Left ventricle myocardium inferior (tissue), 1 donor: Measurements from ENCODE around the gene UCN3. TPM values are rescaled to one million over a fixed set of nuclear protein-coding genes. Genes with fewer than 3 reads are reported as not detected.

Experiments used
- DNase-seq: peaks from one replicate; pipeline ENCODE4 v3.0.0-alpha.2; 2020
- H3K27ac ChIP-seq: fragments of 200-600 bp; replicated peaks from 2 replicates; pipeline ENCODE4 v1.8.0; 2021
- H3K27me3 ChIP-seq: fragments of 200-600 bp; 2 replicates; pipeline ENCODE4 v1.8.0; 2021; ENCODE audit warnings: low read depth
- H3K36me3 ChIP-seq: fragments of 200-600 bp; 2 replicates; pipeline ENCODE4 v1.8.0; 2021
- H3K4me1 ChIP-seq: fragments of 200-600 bp; 2 replicates; pipeline ENCODE4 v1.8.0; 2021
- H3K4me3 ChIP-seq: fragments of 200-600 bp; 2 replicates; pipeline ENCODE4 v1.8.0; 2021; ENCODE audit warnings: mild to moderate bottlenecking, moderate library complexity
- H3K9me3 ChIP-seq: fragments of 200-600 bp; replicated peaks from 2 replicates; pipeline ENCODE4 v1.8.0; 2021
- intact Hi-C: fragments of 100-400 bp; cut with micrococcal nuclease; formaldehyde crosslinking; loops from one replicate; pipeline ENCODE4 v1.11.0; 2022
- long read RNA-seq: library from polyadenylated mRNA; unstranded; transcript quantifications from one replicate; pipeline ENCODE4 v2.0.0, GENCODE V29; 2021
- total RNA-seq: library from RNA; stranded (reverse); fragmentation: NEBNext Ultra II Directional; extraction: Animal tissue kit (Norgen Biotek cat#: 25700); gene quantifications from one replicate; pipeline ENCODE4 v1.2.1, GENCODE V29; 2021
- TF ChIP-seq, protein P1 (sequence below): fragments of 200-600 bp; IDR thresholded peaks from 2 replicates; pipeline ENCODE4 v1.8.0; 2021; ENCODE audit warnings: antibody characterized with exemption, mild to moderate bottlenecking, borderline replicate concordance
- donor health status: DM: no; HTN: yes; CAD: no; lungs with severe emphysema.

Gene UCN3, protein sequence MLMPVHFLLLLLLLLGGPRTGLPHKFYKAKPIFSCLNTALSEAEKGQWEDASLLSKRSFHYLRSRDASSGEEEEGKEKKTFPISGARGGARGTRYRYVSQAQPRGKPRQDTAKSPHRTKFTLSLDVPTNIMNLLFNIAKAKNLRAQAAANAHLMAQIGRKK
- total RNA-seq: not detected
- long read RNA-seq: 0 reads

DNA sequence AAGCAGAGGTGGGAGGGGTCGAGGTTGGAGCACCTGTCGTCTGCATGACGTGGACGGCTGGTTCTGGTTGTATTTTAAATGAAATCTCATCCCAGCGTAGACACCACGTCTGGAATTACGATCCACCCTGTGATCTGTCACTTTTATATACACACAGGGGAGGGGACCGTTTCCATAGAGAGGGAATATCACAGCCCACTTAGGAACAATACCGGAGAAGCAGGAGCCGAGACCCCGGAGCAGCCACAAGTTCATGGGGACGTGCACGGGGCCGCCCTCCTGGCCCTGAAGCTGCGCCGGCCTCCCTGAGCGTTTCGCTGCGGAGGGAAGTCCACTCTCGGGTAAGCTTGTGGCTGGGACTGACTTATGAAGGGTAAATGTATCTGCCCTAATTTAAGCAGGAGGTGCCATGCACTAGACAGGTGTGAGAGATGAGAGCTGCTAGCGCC lies at the start of gene UCN3:
UCN3 (plus strand) TSS at position 77 of the 449 bp plus-strand sequence. CDS start 8,755 bp downstream, outside the sequence.
- Histone ChIP-seq H3K27me3 (peaks cover 65% of the 10 kb centered on the region), H3K27ac (no peak within 1 kb of the TSS), H3K4me1 (no peaks in the 10 kb centered on the region), H3K4me3 (no peak within 1 kb of the TSS), H3K9me3 (no peaks in the 10 kb centered on the region), H3K36me3 (no peaks in the 10 kb centered on the region)
- TF ChIP-seq, protein P1, sequence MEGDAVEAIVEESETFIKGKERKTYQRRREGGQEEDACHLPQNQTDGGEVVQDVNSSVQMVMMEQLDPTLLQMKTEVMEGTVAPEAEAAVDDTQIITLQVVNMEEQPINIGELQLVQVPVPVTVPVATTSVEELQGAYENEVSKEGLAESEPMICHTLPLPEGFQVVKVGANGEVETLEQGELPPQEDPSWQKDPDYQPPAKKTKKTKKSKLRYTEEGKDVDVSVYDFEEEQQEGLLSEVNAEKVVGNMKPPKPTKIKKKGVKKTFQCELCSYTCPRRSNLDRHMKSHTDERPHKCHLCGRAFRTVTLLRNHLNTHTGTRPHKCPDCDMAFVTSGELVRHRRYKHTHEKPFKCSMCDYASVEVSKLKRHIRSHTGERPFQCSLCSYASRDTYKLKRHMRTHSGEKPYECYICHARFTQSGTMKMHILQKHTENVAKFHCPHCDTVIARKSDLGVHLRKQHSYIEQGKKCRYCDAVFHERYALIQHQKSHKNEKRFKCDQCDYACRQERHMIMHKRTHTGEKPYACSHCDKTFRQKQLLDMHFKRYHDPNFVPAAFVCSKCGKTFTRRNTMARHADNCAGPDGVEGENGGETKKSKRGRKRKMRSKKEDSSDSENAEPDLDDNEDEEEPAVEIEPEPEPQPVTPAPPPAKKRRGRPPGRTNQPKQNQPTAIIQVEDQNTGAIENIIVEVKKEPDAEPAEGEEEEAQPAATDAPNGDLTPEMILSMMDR: no peak
- no peak for DNase-seq
- intact Hi-C loops: no loop called here

DNA sequence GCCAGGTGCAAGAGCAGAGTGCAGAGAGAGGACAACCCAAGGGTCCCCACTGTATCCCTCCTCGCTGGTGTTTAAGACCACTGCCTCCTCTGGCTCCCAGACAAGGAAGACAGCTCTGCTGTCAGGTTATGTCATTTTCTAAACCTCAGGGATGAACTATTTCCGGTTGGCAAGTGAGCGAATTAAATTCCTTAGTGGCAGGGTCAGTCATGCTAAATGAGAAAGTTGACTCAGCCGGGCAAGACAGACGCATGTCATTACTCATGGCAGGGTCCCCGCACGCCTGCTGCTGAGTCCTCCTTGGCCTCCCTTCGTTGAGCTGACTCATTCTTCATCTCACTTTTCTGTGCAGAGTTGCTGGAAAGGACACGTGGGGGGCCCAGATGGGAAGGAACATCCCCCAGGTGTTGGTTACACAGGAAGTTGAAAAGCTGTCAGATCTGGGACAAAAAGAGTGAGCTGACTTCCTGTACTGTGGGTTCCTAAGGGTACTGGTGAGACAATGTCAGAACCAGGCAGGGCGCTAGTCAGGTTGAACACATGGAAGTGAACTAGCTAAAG lies 47.1 kb upstream of the UCN3 start:
- no peaks in the 10 kb centered on the region for H3K4me1 ChIP-seq

DNA sequence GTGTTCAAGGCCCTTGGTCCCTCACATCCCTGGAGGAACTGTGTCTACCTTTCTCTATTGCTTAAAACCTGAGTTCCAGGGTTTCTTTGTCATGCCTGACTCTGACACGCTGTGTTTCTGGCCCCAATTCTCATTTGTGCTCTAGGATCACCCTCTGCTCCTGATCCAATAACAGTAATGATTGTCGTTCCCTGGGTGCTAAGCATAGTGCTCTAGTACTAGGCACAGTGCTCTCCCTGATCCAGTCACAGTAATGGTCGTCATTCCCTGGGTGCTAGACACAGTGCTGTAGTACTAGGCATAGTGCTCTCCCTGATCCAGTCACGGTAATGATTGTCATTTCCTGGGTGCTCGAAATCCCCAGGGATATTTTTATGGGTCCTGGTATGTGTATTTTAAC lies 46.6 kb upstream of the UCN3 start:
- Histone ChIP-seq H3K36me3 (no peaks in the 10 kb centered on the region), H3K4me3 (no peak overlapping the region), H3K9me3 (no peaks in the 10 kb centered on the region), H3K4me1 (no peaks in the 10 kb centered on the region), H3K27ac (no peak overlapping the region), H3K27me3 (peaks cover 8% of the 10 kb centered on the region)
- DNase-seq: no peak
- intact Hi-C loops: no loop called here
- TF ChIP-seq, protein P1: no peak

More for the DNA sequence above, 47.1 kb upstream of the UCN3 start:
- DNase-seq: no peak
- no peak overlapping the region for H3K4me3 ChIP-seq
- H3K27ac ChIP-seq: no peak overlapping the region
- TF ChIP-seq, protein P1: no peak
- peaks cover 8% of the 10 kb centered on the region for H3K27me3 ChIP-seq
- H3K9me3 ChIP-seq: no peaks in the 10 kb centered on the region
- H3K36me3 ChIP-seq: no peaks in the 10 kb centered on the region
- intact Hi-C loops: no loop called here

DNA sequence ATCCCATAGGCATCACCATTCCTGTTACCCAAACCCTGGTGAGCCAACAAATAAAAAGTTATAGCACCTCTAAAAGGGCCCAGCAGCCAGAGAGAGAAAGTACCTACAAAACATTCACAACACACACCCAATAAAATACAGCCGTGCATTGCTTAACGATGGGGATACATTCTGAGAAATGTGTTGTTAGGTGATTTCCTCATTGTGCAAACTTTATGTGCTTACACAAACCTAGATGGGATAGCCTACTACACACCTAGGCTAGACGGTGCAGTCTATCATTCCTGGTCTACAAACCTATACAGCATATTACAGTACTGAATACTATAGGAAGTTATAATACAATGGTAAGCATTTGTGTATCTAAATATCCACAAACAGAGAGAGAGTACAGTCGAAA lies 44.9 kb upstream of the UCN3 start:
- Histone ChIP-seq H3K27me3 (peaks cover 7% of the 10 kb centered on the region), H3K27ac (no peak overlapping the region), H3K4me3 (no peak overlapping the region), H3K4me1 (no peaks in the 10 kb centered on the region), H3K9me3 (no peaks in the 10 kb centered on the region), H3K36me3 (no peaks in the 10 kb centered on the region)
- TF ChIP-seq, protein P1: no peak
- intact Hi-C loops: no loop called here
- no peak for DNase-seq

DNA sequence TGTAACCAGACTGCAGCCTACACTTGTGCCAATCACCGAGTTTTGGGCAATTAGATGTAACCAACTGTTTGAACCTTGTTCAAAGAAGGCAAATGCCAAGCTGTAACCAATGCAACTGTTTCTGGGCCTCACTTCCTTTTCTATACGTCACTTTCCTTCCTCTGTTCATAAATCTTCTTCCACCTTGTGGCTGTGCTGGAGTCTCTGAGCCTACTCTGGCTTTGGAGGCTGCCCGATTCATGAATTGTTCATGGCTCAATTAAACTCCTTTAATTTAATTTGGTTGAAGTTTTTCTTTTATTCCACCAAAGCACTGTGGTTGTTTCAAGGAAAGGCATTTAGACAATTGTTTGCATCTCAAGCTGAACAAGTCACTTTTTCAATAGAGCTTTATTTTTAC lies 43.5 kb upstream of the UCN3 start:
- TF ChIP-seq, protein P1: no peak
- intact Hi-C loops: no loop called here
- Histone ChIP-seq H3K4me3 (no peak overlapping the region), H3K4me1 (no peaks in the 10 kb centered on the region), H3K27me3 (peaks cover 20% of the 10 kb centered on the region), H3K36me3 (no peaks in the 10 kb centered on the region), H3K27ac (no peak overlapping the region), H3K9me3 (no peaks in the 10 kb centered on the region)
- no peak for DNase-seq
